A549 (cell line): ENCODE results near the gene GCNT2. TPM values are rescaled to one million over a fixed set of nuclear protein-coding genes. Genes with fewer than 3 reads are reported as not detected.

Source experiments
- ATAC-seq, 2 experiments: fragments of 200-7000 bp in 1 of 2; fragments of >200 bp in 1 of 2; cut with Nextera tagmentation in 1 of 2; cut with Tn5 transposase in 1 of 2; 3 replicates each; pipeline versions ENCODE4 v1.8.0 to v1.9.1; 2018 to 2020; ENCODE audit warnings: mild to moderate bottlenecking in 1 of 2, moderate library complexity in 1 of 2
- CTCF ChIA-PET: fragments of 300-600 bp; sonication (Branson Sonifier 250); formaldehyde crosslinking; extraction: SDS; loops from one replicate; lab custom pipeline; 2021; ENCODE audit warnings: antibody characterized with exemption, inconsistent platforms; lab: Yijun Ruan, JAX
- POLR2A ChIA-PET: fragments of 350-600 bp; formaldehyde crosslinking; extraction: SDS; loops from one replicate; lab custom pipeline; 2021; ENCODE audit warnings: antibody characterized with exemption, inconsistent platforms; lab: Yijun Ruan, JAX
- DNase-seq, 2 experiments: peaks; one replicate each; pipeline versions ENCODE4 v3.0.0 to v3.0.0-alpha.2; 2011 to 2016; ENCODE audit warnings: low read depth in 1 of 2, low spot score in 1 of 2
- FAIRE-seq: peaks from 2 replicates; lab custom pipeline; 2011; peaks lifted over from hg19 to GRCh38; lab: Jason Lieb, UNC
- H3K27ac ChIP-seq, 2 experiments: fragments of >200 bp; sonication (Bioruptor Twin); formaldehyde crosslinking; 3 replicates each; pipeline ENCODE4 v1.5.1; 2016 to 2017
- H3K4me1 ChIP-seq: fragments of >200 bp; sonication (Bioruptor Twin); formaldehyde crosslinking; 3 replicates; pipeline ENCODE4 v1.6.1; 2016
- H3K4me2 ChIP-seq: fragments of >200 bp; sonication (Bioruptor Twin); formaldehyde crosslinking; 3 replicates; pipeline ENCODE4 v1.6.1; 2016
- H3K4me3 ChIP-seq: fragments of >200 bp; sonication (Bioruptor Twin); formaldehyde crosslinking; 3 replicates; pipeline ENCODE4 v1.5.1; 2016
- H3K9me3 ChIP-seq: fragments of >200 bp; sonication (Bioruptor Twin); formaldehyde crosslinking; 3 replicates; pipeline ENCODE4 v1.6.1; 2016
- BHLHE40 ChIP-seq: IDR thresholded peaks from 2 replicates; pipeline ENCODE4 v1.6.1; 2012; ENCODE audit warnings: low read depth, low read length, inconsistent platforms
- CBX2 ChIP-seq: fragments of 200-600 bp; sonication (generic); IDR thresholded peaks from 2 replicates; pipeline ENCODE4 v1.6.1; 2016; ENCODE audit warnings: low read depth, mild to moderate bottlenecking, borderline replicate concordance
- CEBPB ChIP-seq, 2 experiments: fragments of >200 bp in 1 of 2; sonication (Bioruptor Twin) in 1 of 2; formaldehyde crosslinking in 1 of 2; IDR thresholded peaks; 2 replicates each; pipeline ENCODE4 v1.6.1; 2012 to 2016
- CHD2 ChIP-seq: fragments of 150-350 bp; IDR thresholded peaks from 2 replicates; pipeline ENCODE4 v1.6.1; 2014; ENCODE audit warnings: low read length; ENCODE audit not compliant: partially characterized antibody
- CHD4 ChIP-seq: fragments of 200-600 bp; sonication (generic); IDR thresholded peaks from 2 replicates; pipeline ENCODE4 v1.6.1; 2016; ENCODE audit warnings: antibody characterized with exemption, mild to moderate bottlenecking, borderline replicate concordance
- E2F6 ChIP-seq: IDR thresholded peaks from 2 replicates; pipeline ENCODE4 v1.6.1; 2012; ENCODE audit warnings: low read depth, borderline replicate concordance
- EHMT2 ChIP-seq: fragments of 200-600 bp; sonication (generic); IDR thresholded peaks from 2 replicates; pipeline ENCODE4 v1.6.1; 2016; ENCODE audit warnings: antibody characterized with exemption, low read depth, mild to moderate bottlenecking, moderate library complexity
- ELK1 ChIP-seq: fragments of 150-350 bp; IDR thresholded peaks from 2 replicates; pipeline ENCODE4 v1.6.1; 2014; ENCODE audit warnings: low read depth, mild to moderate bottlenecking, low read length
- FOSL2 ChIP-seq, 2 experiments: fragments of 450-650 bp in 1 of 2; fragments of >200 bp in 1 of 2; sonication (Bioruptor Twin) in 1 of 2; formaldehyde crosslinking; IDR thresholded peaks; 2 replicates each; pipeline versions ENCODE4 v1.5.0 to v1.6.1; 2016 to 2020; ENCODE audit warnings: mild to moderate bottlenecking in 1 of 2, moderate library complexity in 1 of 2
- FOXS1 ChIP-seq: fragments of 250-450 bp; sonication (Bioruptor Pico); IDR thresholded peaks from 2 replicates; pipeline ENCODE4 v1.5.0; 2020; ENCODE audit warnings: mild to moderate bottlenecking, moderate library complexity
- HDAC2 ChIP-seq: fragments of 200-600 bp; sonication (generic); IDR thresholded peaks from 2 replicates; pipeline ENCODE4 v1.6.1; 2016
- HOXA7 ChIP-seq: fragments of 250-450 bp; sonication (Bioruptor Pico); IDR thresholded peaks from 2 replicates; pipeline ENCODE4 v1.5.0; 2020; ENCODE audit warnings: mild to moderate bottlenecking, moderate library complexity
- KDM5A ChIP-seq: fragments of 200-600 bp; sonication (generic); IDR thresholded peaks from 2 replicates; pipeline ENCODE4 v1.6.1; 2016; ENCODE audit warnings: antibody characterized with exemption, mild to moderate bottlenecking
- MAFK ChIP-seq: fragments of 450-650 bp; IDR thresholded peaks from 2 replicates; pipeline ENCODE4 v1.6.1; 2014; ENCODE audit not compliant: partially characterized antibody
- MYC ChIP-seq: IDR thresholded peaks from 2 replicates; pipeline ENCODE4 v1.6.1; 2012; ENCODE audit warnings: mild to moderate bottlenecking, inconsistent platforms, low read length, improper control_type of control experiment, borderline replicate concordance
- NFE2L2 ChIP-seq: fragments of 150-350 bp; conservative IDR thresholded peaks from 2 replicates; pipeline ENCODE4 v1.6.1; 2014; ENCODE audit warnings: low read length
- NPAS2 ChIP-seq: fragments of 250-450 bp; sonication (Bioruptor Pico); IDR thresholded peaks from 2 replicates; pipeline ENCODE4 v1.8.0; 2022; ENCODE audit warnings: mild to moderate bottlenecking, moderate library complexity, borderline replicate concordance
- NR3C1 ChIP-seq: fragments of >200 bp; sonication (Bioruptor Twin); formaldehyde crosslinking; IDR thresholded peaks from 3 replicates; pipeline ENCODE4 v1.6.1; 2017
- POLR2A ChIP-seq: IDR thresholded peaks from 2 replicates; pipeline ENCODE4 v1.6.1; 2012; ENCODE audit warnings: mild to moderate bottlenecking, low read length
- RARB ChIP-seq: fragments of 250-450 bp; sonication (Bioruptor Pico); IDR thresholded peaks from 2 replicates; pipeline ENCODE4 v1.8.0; 2021; ENCODE audit warnings: mild to moderate bottlenecking, moderate library complexity
- TFCP2L1 ChIP-seq: fragments of 250-450 bp; sonication (Bioruptor Pico); IDR thresholded peaks from 2 replicates; pipeline ENCODE4 v1.5.0; 2021; ENCODE audit warnings: mild to moderate bottlenecking
- USF2 ChIP-seq: fragments of 450-650 bp; IDR thresholded peaks from 2 replicates; pipeline ENCODE4 v1.6.1; 2014; ENCODE audit warnings: antibody characterized with exemption
- ZNF302 ChIP-seq: fragments of 250-450 bp; sonication (Bioruptor Pico); IDR thresholded peaks from 2 replicates; pipeline ENCODE4 v1.9.0; 2021; ENCODE audit warnings: inconsistent platforms, mild to moderate bottlenecking, moderate library complexity
- WGBS: methylation state at CpG from one replicate; pipeline ENCODE4 v1.1.6; 2017; ENCODE audit errors: missing lambda C conversion rate; 5-methylcytosine and 5-hydroxymethylcytosine counted together
- polyA plus RNA-seq, 4 experiments: library from polyadenylated mRNA; depleted of rRNA in 3 of 4; stranded (reverse); fragments of >200 nt; fragmentation: RNase III in 1 of 4; extraction: RNeasy Plus Mini Kit Qiagen cat#74134 plus additional on column Dnase treatment in 1 of 4; gene quantifications; 2 replicates in 3 of 4; 3 replicates in 1 of 4; pipeline ENCODE4 v1.2.3, GENCODE V29; 2011 to 2017

GCNT2 gene
- polyA plus RNA-seq, 2 of the 4 experiments (the other 2 are of a cell fraction) = 19.4 to 24.3 TPM

GRCh38 chr6:10554826-10555225 is 33.7 kb downstream of the GCNT2 start:
- WGBS = 92% methylated on average over 7 of the region's 7 CpGs
- TF ChIP-seq FOSL2 (IDR thresholded peaks at IDR 0.05) (no peak), FOSL2 (CRISPR knock-in tag; IDR thresholded peaks at IDR 0.05) (no peak), BHLHE40 (no peak), HDAC2 (no peak), CEBPB (IDR thresholded peaks at IDR 0.05) (no peak), KDM5A (no peak), E2F6 (no peak), USF2 (no peak), MAFK (no peak), CBX2 (no peak), TFCP2L1 (CRISPR knock-in tag) (no peak), HOXA7 (CRISPR knock-in tag) (no peak), EHMT2 (no peak)
- H3K9me3 ChIP-seq = no peaks in the 10 kb centered on the region
- no peak for DNase-seq
- H3K4me3 ChIP-seq = no peak overlapping the region
- H3K27ac ChIP-seq = no peak overlapping the region
- ATAC-seq = no peak
- H3K4me2 ChIP-seq = no peak overlapping the region
- H3K4me1 ChIP-seq = peaks cover 3% of the 10 kb centered on the region; the same call in 1 of the 3 replicates
- POLR2A ChIA-PET = no interaction called here
- CTCF ChIA-PET = interaction anchor here (1.3 kb wide), 1 partner anchor 76 kb away, joined by 3 read pairs; no protein-coding TSS in a partner anchor
- no peak for FAIRE-seq

- POLR2A ChIA-PET = no interaction called here
- Histone ChIP-seq H3K27ac (no peak overlapping the region), H3K4me2 (no peak overlapping the region), H3K4me3 (no peak overlapping the region), H3K4me1 (peaks cover 3% of the 10 kb centered on the region; the same call in 1 of the 3 replicates), H3K9me3 (no peaks in the 10 kb centered on the region)
- TF ChIP-seq CHD2 (no peak), NR3C1 (no peak)
- ATAC-seq (no peak), FAIRE-seq (no peak), DNase-seq (no peak)
- 94% methylated on average over 22 of the region's 22 CpGs for WGBS
- CTCF ChIA-PET = interaction anchor here (0.8 to 1.3 kb wide), 2 partner anchors 9 to 77 kb away, joined by 3 read pairs; no protein-coding TSS in a partner anchor
Observed at GRCh38 chr6:10555625-10556309, 34.6 kb downstream of the GCNT2 start.

- ChIA-PET POLR2A (no interaction called here), CTCF (interaction anchor here (0.6 kb wide), 1 partner anchor 20 kb away, joined by 4 read pairs; no protein-coding TSS in a partner anchor)
- Histone ChIP-seq H3K9me3 (no peaks in the 10 kb centered on the region), H3K27ac (no peak overlapping the region), H3K4me3 (no peak overlapping the region), H3K4me1 (peaks cover 3% of the 10 kb centered on the region; the same call in 1 of the 3 replicates), H3K4me2 (no peak overlapping the region)
- ATAC-seq = no peak
- DNase-seq = no peak
- TF ChIP-seq RARB (CRISPR knock-in tag) = no peak
- TF ChIP-seq ZNF302 = no peak
- TF ChIP-seq MYC = no peak
- TF ChIP-seq CHD4 = no peak
- no peak for TF ChIP-seq POLR2A
- no peak for TF ChIP-seq NPAS2 (CRISPR knock-in tag)
- TF ChIP-seq ELK1 = no peak
- TF ChIP-seq FOXS1 = no peak
- TF ChIP-seq NR3C1 = no peak
- TF ChIP-seq NFE2L2 = no peak
- 96% methylated on average over 6 of the region's 6 CpGs for WGBS
- no peak for FAIRE-seq
Observed at GRCh38 chr6:10556589-10556988, 35.4 kb downstream of the GCNT2 start.
